ENCODE data around the gene KDM4C.

DNA sequence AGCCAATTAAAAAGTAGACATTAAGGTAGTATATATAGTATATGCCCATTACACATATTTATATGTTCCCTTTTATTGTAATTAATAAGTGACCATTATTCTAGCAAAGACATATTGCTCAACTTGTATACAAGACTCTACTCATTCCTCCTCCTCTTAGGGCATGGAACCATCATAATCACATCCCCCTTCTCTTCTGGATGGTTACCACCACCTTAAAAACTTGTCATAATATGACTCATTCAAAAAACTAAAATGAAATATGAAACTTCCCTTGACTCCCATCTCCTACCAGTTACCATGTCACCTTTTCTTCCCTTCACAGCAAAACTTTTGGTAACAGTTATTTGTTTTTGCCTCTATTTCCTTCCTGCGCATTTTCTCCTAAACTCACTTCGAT is 438.7 kb downstream of the KDM4C start:
- TF ChIP-seq, protein P1, sequence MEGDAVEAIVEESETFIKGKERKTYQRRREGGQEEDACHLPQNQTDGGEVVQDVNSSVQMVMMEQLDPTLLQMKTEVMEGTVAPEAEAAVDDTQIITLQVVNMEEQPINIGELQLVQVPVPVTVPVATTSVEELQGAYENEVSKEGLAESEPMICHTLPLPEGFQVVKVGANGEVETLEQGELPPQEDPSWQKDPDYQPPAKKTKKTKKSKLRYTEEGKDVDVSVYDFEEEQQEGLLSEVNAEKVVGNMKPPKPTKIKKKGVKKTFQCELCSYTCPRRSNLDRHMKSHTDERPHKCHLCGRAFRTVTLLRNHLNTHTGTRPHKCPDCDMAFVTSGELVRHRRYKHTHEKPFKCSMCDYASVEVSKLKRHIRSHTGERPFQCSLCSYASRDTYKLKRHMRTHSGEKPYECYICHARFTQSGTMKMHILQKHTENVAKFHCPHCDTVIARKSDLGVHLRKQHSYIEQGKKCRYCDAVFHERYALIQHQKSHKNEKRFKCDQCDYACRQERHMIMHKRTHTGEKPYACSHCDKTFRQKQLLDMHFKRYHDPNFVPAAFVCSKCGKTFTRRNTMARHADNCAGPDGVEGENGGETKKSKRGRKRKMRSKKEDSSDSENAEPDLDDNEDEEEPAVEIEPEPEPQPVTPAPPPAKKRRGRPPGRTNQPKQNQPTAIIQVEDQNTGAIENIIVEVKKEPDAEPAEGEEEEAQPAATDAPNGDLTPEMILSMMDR (conservative IDR thresholded peaks at IDR 0.05 in 1 of 2, IDR thresholded peaks at IDR 0.05 in 1 of 2; ENCODE audit: low read depth in 1 of 2, low read length in 2 of 2) = no peak
- TF ChIP-seq EZH2 (IDR thresholded peaks at IDR 0.05; ENCODE audit: low read length, missing control alignments) = no peak
